GM18511 (cell line): ENCODE results near the gene OR52E2.

Experiments
- ATAC-seq: cut with Tn5 transposase; IDR thresholded peaks from one replicate; pipeline ENCODE4 v1.9.1; 2021; ENCODE audit warnings: mild to moderate bottlenecking, moderate library complexity; ENCODE audit not compliant: unreplicated experiment

The OR52E2 gene

GRCh38 chr11:5021996-5022395 is 37.4 kb downstream of the OR52E2 start:
- no peak for ATAC-seq

- no peak for ATAC-seq
These were observed 46.4 kb downstream of the OR52E2 start for GRCh38 chr11:5013012-5013411.

- ATAC-seq, result no peak
These were observed 48.2 kb downstream of the OR52E2 start for GRCh38 chr11:5011254-5011653.
